Measurements from ENCODE around the gene CXCL14. TPM values are rescaled to one million over a fixed set of nuclear protein-coding genes. Genes with fewer than 3 reads are reported as not detected.

The CXCL14 gene
- total and polyA plus RNA-seq, 2 of the 4 experiments (the other 2 are of a cell fraction): not detected

DNA sequence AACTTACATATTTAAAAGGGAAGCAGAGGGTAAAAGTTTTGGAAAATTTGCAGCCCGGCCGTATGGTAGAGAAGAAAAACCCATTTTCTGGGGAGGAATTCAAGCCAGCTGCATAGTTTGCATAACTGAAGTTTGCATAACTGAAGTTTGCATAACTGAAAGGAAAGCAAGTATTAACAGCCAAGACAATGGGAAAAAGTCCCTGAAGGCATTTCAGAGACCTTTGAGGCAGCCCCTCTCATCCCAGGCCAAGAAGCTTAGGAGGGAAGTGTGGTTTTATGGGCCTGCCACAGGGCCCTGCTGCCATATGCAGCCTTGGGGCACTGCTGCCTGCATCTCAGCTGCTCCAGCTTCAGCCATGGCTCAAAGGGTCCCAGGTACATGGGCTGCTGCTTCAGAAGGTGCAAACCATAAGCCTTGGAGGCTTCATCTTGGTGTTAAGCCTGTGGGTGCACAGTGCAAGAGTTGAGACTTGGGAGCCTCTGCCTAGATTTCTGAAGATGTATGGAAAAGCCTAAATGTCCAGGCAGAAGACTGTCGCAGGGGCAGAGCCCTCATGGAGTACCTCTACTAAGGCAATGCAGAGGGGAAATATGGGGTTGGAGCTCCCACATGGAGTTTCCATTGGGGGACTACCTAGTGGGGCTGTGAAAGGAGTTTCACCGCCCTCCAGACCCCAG, 36.9 kb upstream of the CXCL14 start:
- BruUV-seq (replicated peaks): no TSS peak
- Histone ChIP-seq H2BK5ac (ENCODE audit: low read depth, low read length, poor library complexity, severe bottlenecking) (no peak overlapping the region), H3K56ac (ENCODE audit: extremely low read depth, insufficient read depth, low read length) (no peak overlapping the region), H4K20me1 (ENCODE audit: insufficient read depth, low read length) (no peaks in the 10 kb centered on the region), H3K9me3 (ENCODE audit: control insufficient read depth, insufficient read depth, low read length) (no peaks in the 10 kb centered on the region), H3K79me1 (ENCODE audit: low read depth in 1 of 2, low read length in 2 of 2) (no peaks in the 10 kb centered on the region), H4K8ac (ENCODE audit: low read depth in 2 of 2, low read length in 2 of 2) (no peak overlapping the region), H3K14ac (replicated peaks; ENCODE audit: low read depth, low read length) (no peak overlapping the region), H4K91ac (ENCODE audit: insufficient read depth, low read depth, low read length) (no peak overlapping the region), H3K27me3 (ENCODE audit: control insufficient read depth, insufficient read depth, low read length) (no peaks in the 10 kb centered on the region), H3K4me3 (ENCODE audit: insufficient read depth, low read depth, low read length) (no peak overlapping the region), H2AK9ac (replicated peaks; ENCODE audit: low read depth, low read length, poor library complexity) (no peak overlapping the region), H3K9ac (ENCODE audit: low read depth, low read length) (no peak overlapping the region), H2AK5ac (ENCODE audit: low read depth, low read length) (no peak overlapping the region), H3K23ac (ENCODE audit: low read depth, low read length) (no peak overlapping the region), H3K9me1 (ENCODE audit: insufficient read depth, low read length) (no peaks in the 10 kb centered on the region), H3K18ac (ENCODE audit: low read depth, low read length) (no peak overlapping the region), H2BK15ac (ENCODE audit: low read depth, low read length) (no peak overlapping the region), H3K27ac (ENCODE audit: insufficient read depth, low read length) (no peak overlapping the region), H3K4me2 (ENCODE audit: low read depth, low read length) (no peak overlapping the region), H2BK120ac (ENCODE audit: low read depth, low read length) (no peak overlapping the region), H2BK20ac (ENCODE audit: low read depth, low read length) (no peak overlapping the region), H4K5ac (ENCODE audit: low read depth, low read length) (no peak overlapping the region), H2AFZ (replicated peaks; ENCODE audit: low read length, poor library complexity) (no peak overlapping the region), H3K36me3 (ENCODE audit: control insufficient read depth, insufficient read depth, low read length) (no peaks in the 10 kb centered on the region), H3K4me1 (ENCODE audit: control insufficient read depth, insufficient read depth, low read length) (no peaks in the 10 kb centered on the region), H3K4ac (ENCODE audit: low read depth, low read length) (no peak overlapping the region)
- in situ Hi-C loops (cut with MboI; ENCODE audit: low sequenced_read_pairs): no loop called here
- CTCF ChIA-PET: no interaction called here
- DNase-seq (no peak), ATAC-seq (ENCODE audit: low read depth) (peak; percentile 37; the same call in 1 of the 2 replicates)
- intact Hi-C loops (cut with micrococcal nuclease): no loop called here
- dilution Hi-C loops (cut with HindIII; ENCODE audit: low sequenced_read_pairs, unreplicated experiment): no loop called here
- POLR2A ChIA-PET (ENCODE audit: unreplicated experiment): no interaction called here
- TF ChIP-seq MAZ (IDR thresholded peaks at IDR 0.05; ENCODE audit: borderline replicate concordance, low read depth, low read length): no peak
- no peak for TF ChIP-seq RCOR1 (IDR thresholded peaks at IDR 0.05; ENCODE audit: insufficient replicate concordance, low read length)
- TF ChIP-seq ELK1 (IDR thresholded peaks at IDR 0.05; ENCODE audit: borderline replicate concordance, low read depth, low read length): no peak
- TF ChIP-seq FOS (IDR thresholded peaks at IDR 0.05; ENCODE audit: low read depth, low read length): no peak
- TF ChIP-seq POLR2A (IDR thresholded peaks at IDR 0.05; ENCODE audit: low read depth, low read length): no peak
- TF ChIP-seq CTCF (conservative IDR thresholded peaks at IDR 0.05; ENCODE audit: low read depth, low read length): no peak
- TF ChIP-seq MXI1 (IDR thresholded peaks at IDR 0.05; ENCODE audit: borderline replicate concordance, low read depth, low read length): no peak
- TF ChIP-seq CEBPB (IDR thresholded peaks at IDR 0.05; ENCODE audit: low read depth, low read length): no peak
- WGBS, 2 experiments (ENCODE audit: extremely low coverage in 2 of 2, insufficient read length in 1 of 2): 73% methylated on average over 2 of the region's 4 CpGs; no CpG with 5 or more reads in 1 of the 2 experiments

Data from IMR-90 (cell line).